WTC11 (cell line): Measurements from ENCODE around the gene GRIN2A. TPM values are rescaled to one million over a fixed set of nuclear protein-coding genes. Genes with fewer than 3 reads are reported as not detected.

Experiments
- ATAC-seq: fragments of 200-7000 bp; cut with Tn5 transposase; 2 replicates; pipeline ENCODE4 v1.10.0; 2021; ENCODE audit warnings: mild to moderate bottlenecking, moderate library complexity
- CTCF ChIA-PET: fragments of 300-600 bp; sonication (Branson Sonifier 250); formaldehyde crosslinking; loops from one replicate; lab custom pipeline; 2021; ENCODE audit warnings: antibody characterized with exemption; lab: Charles Lee
- POLR2A ChIA-PET: fragments of 350-600 bp; sonication (Branson Sonifier 250); formaldehyde crosslinking; loops from one replicate; lab custom pipeline; 2021; ENCODE audit warnings: antibody characterized with exemption; lab: Charles Lee
- DNase-seq: peaks from one replicate; pipeline ENCODE4 v3.0.0; 2021; ENCODE audit warnings: low spot score
- H3K27ac Mint-ChIP-seq: 2 replicates; pipeline ENCODE4 v1.8.0; 2021; ENCODE audit warnings: mixed read lengths
- H3K27me3 Mint-ChIP-seq: 2 replicates; pipeline ENCODE4 v1.8.0; 2021; ENCODE audit warnings: low read depth, mild to moderate bottlenecking, moderate library complexity, mixed read lengths
- H3K36me3 Mint-ChIP-seq: 2 replicates; pipeline ENCODE4 v1.8.0; 2021; ENCODE audit warnings: mixed read lengths
- H3K4me1 Mint-ChIP-seq: 2 replicates; pipeline ENCODE4 v1.8.0; 2022; ENCODE audit warnings: mixed read lengths
- H3K4me3 Mint-ChIP-seq: 2 replicates; pipeline ENCODE4 v1.8.0; 2021; ENCODE audit warnings: mild to moderate bottlenecking, moderate library complexity, mixed read lengths
- H3K9me3 Mint-ChIP-seq: 2 replicates; pipeline ENCODE4 v1.8.0; 2021; ENCODE audit warnings: mixed read lengths
- ARID4B ChIP-seq: sonication (generic); formaldehyde crosslinking; IDR thresholded peaks from 2 replicates; pipeline ENCODE4 v1.8.0; 2023; ENCODE audit warnings: missing genetic modification reagents, mild to moderate bottlenecking, borderline replicate concordance
- ATF2 ChIP-seq: sonication (generic); formaldehyde crosslinking; IDR thresholded peaks from 2 replicates; pipeline ENCODE4 v1.8.1; 2022; ENCODE audit warnings: low read depth, missing genetic modification reagents, borderline replicate concordance
- CDX4 ChIP-seq: fragments of 250-450 bp; sonication (Bioruptor Pico); IDR thresholded peaks from 2 replicates; pipeline ENCODE4 v1.9.0; 2021; ENCODE audit warnings: moderate library complexity, mild to moderate bottlenecking, inconsistent platforms, borderline replicate concordance
- IRF1 ChIP-seq: sonication (generic); formaldehyde crosslinking; IDR thresholded peaks from 2 replicates; pipeline ENCODE4 v1.8.0; 2023; ENCODE audit warnings: missing genetic modification reagents
- NFE2L1 ChIP-seq: sonication (generic); formaldehyde crosslinking; IDR thresholded peaks from 2 replicates; pipeline ENCODE4 v1.8.1; 2023; ENCODE audit warnings: missing genetic modification reagents
- PRDM15 ChIP-seq: sonication (generic); formaldehyde crosslinking; IDR thresholded peaks from 2 replicates; pipeline ENCODE4 v1.8.0; 2022; ENCODE audit warnings: missing genetic modification reagents
- SMAD3 ChIP-seq: sonication (generic); formaldehyde crosslinking; IDR thresholded peaks from 2 replicates; pipeline ENCODE4 v1.8.0; 2022; ENCODE audit warnings: missing genetic modification reagents, mild to moderate bottlenecking, borderline replicate concordance
- SMAD4 ChIP-seq: sonication (generic); formaldehyde crosslinking; IDR thresholded peaks from 2 replicates; pipeline ENCODE4 v1.8.0; 2022; ENCODE audit warnings: mild to moderate bottlenecking, missing genetic modification reagents
- SP1 ChIP-seq: sonication (generic); formaldehyde crosslinking; conservative IDR thresholded peaks from 2 replicates; pipeline ENCODE4 v1.8.1; 2022; ENCODE audit warnings: missing genetic modification reagents
- USF2 ChIP-seq: sonication (generic); formaldehyde crosslinking; IDR thresholded peaks from 2 replicates; pipeline ENCODE4 v1.8.1; 2023; ENCODE audit warnings: mild to moderate bottlenecking, missing genetic modification reagents, moderate library complexity
- ZNF121 ChIP-seq: sonication (generic); formaldehyde crosslinking; IDR thresholded peaks from 2 replicates; pipeline ENCODE4 v1.8.0; 2023; ENCODE audit warnings: missing genetic modification reagents
- ZNF396 ChIP-seq: fragments of 250-450 bp; sonication (Bioruptor Pico); IDR thresholded peaks from 2 replicates; pipeline ENCODE4 v1.8.0; 2021; ENCODE audit warnings: mild to moderate bottlenecking, moderate library complexity, borderline replicate concordance
- total RNA-seq: library from RNA; stranded (reverse); gene quantifications from 3 replicates; pipeline ENCODE4 v1.2.3, GENCODE V29; 2021
- TF ChIP-seq, protein P1 (sequence below): sonication (generic); formaldehyde crosslinking; IDR thresholded peaks from 2 replicates; pipeline ENCODE4 v1.8.0; 2023; ENCODE audit warnings: mild to moderate bottlenecking, missing genetic modification reagents
- TF ChIP-seq, protein P2 (sequence below): sonication (generic); formaldehyde crosslinking; IDR thresholded peaks from 2 replicates; pipeline ENCODE4 v1.8.1; 2022; ENCODE audit warnings: mild to moderate bottlenecking, missing genetic modification reagents, moderate library complexity, borderline replicate concordance

The GRIN2A gene
- total RNA-seq, 1 experiment from 2014 or later, result 3.5 TPM

- TF ChIP-seq PRDM15 (CRISPR knock-in tag) (no peak), SMAD4 (no peak), ZNF396 (CRISPR knock-in tag) (no peak)
These were observed 153.6 kb downstream of the GRIN2A start (continued) for GRCh38 chr16:10028644-10029043.

DNA sequence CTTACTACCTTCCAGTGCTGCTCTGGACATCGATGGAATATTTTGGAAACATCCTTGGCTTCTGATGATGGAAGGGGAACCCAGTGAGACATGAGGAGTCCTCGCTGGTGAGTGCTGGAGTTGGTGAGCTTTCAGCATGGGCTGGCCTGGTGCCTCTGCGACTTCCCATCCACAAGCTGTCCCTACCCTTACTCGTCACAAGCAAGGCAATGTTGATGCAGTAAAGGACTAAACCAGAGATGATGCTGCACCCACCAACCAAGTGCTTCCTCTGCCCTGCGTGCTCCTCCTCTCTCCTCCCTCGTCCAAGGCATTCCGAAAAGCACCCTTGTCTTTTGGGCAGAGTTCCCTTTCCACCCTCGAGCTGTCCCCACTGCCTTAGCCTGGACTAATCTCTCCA is 154.7 kb downstream of the GRIN2A start:
- H3K4me3 Mint-ChIP-seq, result no peak overlapping the region
- CTCF ChIA-PET, result no interaction called here
- POLR2A ChIA-PET, result no interaction called here
- DNase-seq (no peak), ATAC-seq (no peak)
- peaks cover 5% of the 10 kb centered on the region; the same call in 1 of the 2 replicates for H3K4me1 Mint-ChIP-seq
- H3K27ac Mint-ChIP-seq, result no peak overlapping the region
- no peaks in the 10 kb centered on the region for H3K9me3 Mint-ChIP-seq
- H3K27me3 Mint-ChIP-seq, result no peaks in the 10 kb centered on the region
- H3K36me3 Mint-ChIP-seq, result no peaks in the 10 kb centered on the region
- TF ChIP-seq, protein P1, sequence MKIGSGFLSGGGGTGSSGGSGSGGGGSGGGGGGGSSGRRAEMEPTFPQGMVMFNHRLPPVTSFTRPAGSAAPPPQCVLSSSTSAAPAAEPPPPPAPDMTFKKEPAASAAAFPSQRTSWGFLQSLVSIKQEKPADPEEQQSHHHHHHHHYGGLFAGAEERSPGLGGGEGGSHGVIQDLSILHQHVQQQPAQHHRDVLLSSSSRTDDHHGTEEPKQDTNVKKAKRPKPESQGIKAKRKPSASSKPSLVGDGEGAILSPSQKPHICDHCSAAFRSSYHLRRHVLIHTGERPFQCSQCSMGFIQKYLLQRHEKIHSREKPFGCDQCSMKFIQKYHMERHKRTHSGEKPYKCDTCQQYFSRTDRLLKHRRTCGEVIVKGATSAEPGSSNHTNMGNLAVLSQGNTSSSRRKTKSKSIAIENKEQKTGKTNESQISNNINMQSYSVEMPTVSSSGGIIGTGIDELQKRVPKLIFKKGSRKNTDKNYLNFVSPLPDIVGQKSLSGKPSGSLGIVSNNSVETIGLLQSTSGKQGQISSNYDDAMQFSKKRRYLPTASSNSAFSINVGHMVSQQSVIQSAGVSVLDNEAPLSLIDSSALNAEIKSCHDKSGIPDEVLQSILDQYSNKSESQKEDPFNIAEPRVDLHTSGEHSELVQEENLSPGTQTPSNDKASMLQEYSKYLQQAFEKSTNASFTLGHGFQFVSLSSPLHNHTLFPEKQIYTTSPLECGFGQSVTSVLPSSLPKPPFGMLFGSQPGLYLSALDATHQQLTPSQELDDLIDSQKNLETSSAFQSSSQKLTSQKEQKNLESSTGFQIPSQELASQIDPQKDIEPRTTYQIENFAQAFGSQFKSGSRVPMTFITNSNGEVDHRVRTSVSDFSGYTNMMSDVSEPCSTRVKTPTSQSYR, result no peak
- TF ChIP-seq ATF2 (CRISPR knock-in tag) (no peak), ZNF121 (no peak), SMAD3 (CRISPR knock-in tag) (no peak), SP1 (CRISPR knock-in tag) (no peak), IRF1 (no peak), CDX4 (no peak), USF2 (CRISPR knock-in tag) (no peak), NFE2L1 (no peak), ARID4B (no peak)
- TF ChIP-seq, protein P2, sequence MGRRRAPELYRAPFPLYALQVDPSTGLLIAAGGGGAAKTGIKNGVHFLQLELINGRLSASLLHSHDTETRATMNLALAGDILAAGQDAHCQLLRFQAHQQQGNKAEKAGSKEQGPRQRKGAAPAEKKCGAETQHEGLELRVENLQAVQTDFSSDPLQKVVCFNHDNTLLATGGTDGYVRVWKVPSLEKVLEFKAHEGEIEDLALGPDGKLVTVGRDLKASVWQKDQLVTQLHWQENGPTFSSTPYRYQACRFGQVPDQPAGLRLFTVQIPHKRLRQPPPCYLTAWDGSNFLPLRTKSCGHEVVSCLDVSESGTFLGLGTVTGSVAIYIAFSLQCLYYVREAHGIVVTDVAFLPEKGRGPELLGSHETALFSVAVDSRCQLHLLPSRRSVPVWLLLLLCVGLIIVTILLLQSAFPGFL (CRISPR knock-in tag), result no peak
